HepG2 (cell line): Measurements from ENCODE around the gene ABHD1. TPM values are rescaled to one million over a fixed set of nuclear protein-coding genes. Genes with fewer than 3 reads are reported as not detected.

Experiments used
- CHD4 ChIP-seq: fragments of 200-600 bp; sonication (generic); IDR thresholded peaks from 2 replicates; pipeline ENCODE4 v1.7.0; 2017; ENCODE audit warnings: mild to moderate bottlenecking, low read length, borderline replicate concordance
- EEA1 ChIP-seq: sonication (generic); formaldehyde crosslinking; IDR thresholded peaks from 2 replicates; pipeline ENCODE4 v1.5.1; 2020; ENCODE audit warnings: mild to moderate bottlenecking, missing genetic modification reagents, borderline replicate concordance
- FOXO1 ChIP-seq: sonication (generic); formaldehyde crosslinking; IDR thresholded peaks from 2 replicates; pipeline ENCODE4 v1.4.0; 2020; ENCODE audit warnings: missing genetic modification reagents
- GMEB1 ChIP-seq: sonication (generic); formaldehyde crosslinking; IDR thresholded peaks from 2 replicates; pipeline ENCODE4 v1.5.1; 2020; ENCODE audit warnings: missing genetic modification reagents, mild to moderate bottlenecking, borderline replicate concordance
- HOXA9 ChIP-seq: sonication (generic); formaldehyde crosslinking; IDR thresholded peaks from 2 replicates; pipeline ENCODE4 v1.8.1; 2022; ENCODE audit warnings: missing genetic modification reagents, mild to moderate bottlenecking, moderate library complexity, borderline replicate concordance
- ZNF3 ChIP-seq: IDR thresholded peaks from 2 replicates; pipeline ENCODE4 v1.7.0; 2017; ENCODE audit warnings: inconsistent platforms
- ZNF605 ChIP-seq: sonication (generic); formaldehyde crosslinking; IDR thresholded peaks from 2 replicates; pipeline ENCODE4 v1.8.0; 2022; ENCODE audit warnings: mild to moderate bottlenecking, missing genetic modification reagents
- ZNF720 ChIP-seq: sonication (generic); formaldehyde crosslinking; IDR thresholded peaks from 2 replicates; pipeline ENCODE4 v1.4.0; 2020; ENCODE audit warnings: missing genetic modification reagents
- polyA plus RNA-seq, 8 experiments: library from polyadenylated mRNA; depleted of rRNA in 3 of 8; stranded (reverse) in 7 of 8; unstranded in 1 of 8; fragments of >200 nt; fragmentation: Illumina TruSeq in 4 of 8; extraction: Trizol in 4 of 8; gene quantifications; 2 replicates each; pipeline versions ENCODE4 v1.2.1 to v1.2.3, GENCODE V29; 2011 to 2016; ENCODE audit warnings: low read depth in 4 of 8, missing spikeins in 1 of 8, mixed read lengths in 1 of 8; ENCODE audit not compliant: insufficient read depth in 1 of 8
- total RNA-seq, 5 experiments: library from RNA; depleted of rRNA; stranded (reverse); fragments of >200 nt; fragmentation: Illumina TruSeq; extraction: Trizol; gene quantifications; 2 replicates each; pipeline ENCODE4 v1.2.3, GENCODE V29; 2016; ENCODE audit warnings: low read depth in 1 of 5
- TF ChIP-seq, protein P1 (sequence below): sonication (generic); formaldehyde crosslinking; IDR thresholded peaks from 2 replicates; pipeline ENCODE4 v1.8.0; 2023; ENCODE audit warnings: mild to moderate bottlenecking, missing genetic modification reagents
- TF ChIP-seq, protein P2 (sequence below): sonication (generic); formaldehyde crosslinking; IDR thresholded peaks from 2 replicates; pipeline ENCODE4 v1.8.0; 2022; ENCODE audit warnings: mild to moderate bottlenecking, missing genetic modification reagents, borderline replicate concordance
- TF ChIP-seq, protein P3 (sequence below): sonication (generic); formaldehyde crosslinking; IDR thresholded peaks from 2 replicates; pipeline ENCODE4 v1.4.0; 2020; ENCODE audit warnings: missing genetic modification reagents

Gene ABHD1
- total and polyA plus RNA-seq, 2 of the 13 experiments (the other 11 are each of a cell fraction or from before 2014, with no cell fraction given) = 0.04 to 0.81 TPM

DNA sequence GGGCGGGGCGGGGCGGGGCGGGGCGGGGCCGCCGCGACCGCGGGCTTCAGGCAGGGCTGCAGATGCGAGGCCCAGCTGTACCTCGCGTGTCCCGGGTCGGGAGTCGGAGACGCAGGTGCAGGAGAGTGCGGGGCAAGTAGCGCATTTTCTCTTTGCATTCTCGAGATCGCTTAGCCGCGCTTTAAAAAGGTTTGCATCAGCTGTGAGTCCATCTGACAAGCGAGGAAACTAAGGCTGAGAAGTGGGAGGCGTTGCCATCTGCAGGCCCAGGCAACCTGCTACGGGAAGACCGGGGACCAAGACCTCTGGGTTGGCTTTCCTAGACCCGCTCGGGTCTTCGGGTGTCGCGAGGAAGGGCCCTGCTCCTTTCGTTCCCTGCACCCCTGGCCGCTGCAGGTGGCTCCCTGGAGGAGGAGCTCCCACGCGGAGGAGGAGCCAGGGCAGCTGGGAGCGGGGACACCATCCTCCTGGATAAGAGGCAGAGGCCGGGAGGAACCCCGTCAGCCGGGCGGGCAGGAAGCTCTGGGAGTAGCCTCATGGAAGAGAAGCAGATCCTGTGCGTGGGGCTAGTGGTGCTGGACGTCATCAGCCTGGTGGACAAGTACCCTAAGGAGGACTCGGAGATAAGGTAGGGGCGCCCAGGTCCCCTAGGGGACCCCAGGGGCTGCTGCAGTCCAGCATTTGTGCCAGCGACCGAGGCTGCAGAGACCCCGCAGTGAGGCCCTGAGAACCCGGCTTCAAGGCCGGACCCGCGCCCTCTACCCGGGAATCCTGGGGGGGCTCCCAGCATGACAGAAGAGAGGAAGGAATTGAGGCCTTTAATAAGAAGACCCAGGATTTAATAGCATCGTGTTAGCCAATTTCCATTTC, 36.7 kb upstream of the ABHD1 start, which contains the start of gene KHK (continued):
- TF ChIP-seq GMEB1 (CRISPR knock-in tag) (peak; percentile 54; the same call in 1 of the 2 replicates), HOXA9 (CRISPR knock-in tag) (0 out of 2 replicates have a peak, but pooled peaks have one; percentile 54), ZNF720 (no peak), CHD4 (no peak), ZNF605 (CRISPR knock-in tag) (0 out of 2 replicates have a peak, but pooled peaks have one; percentile 57), ZNF3 (CRISPR knock-in tag) (no peak), FOXO1 (CRISPR knock-in tag) (peak; percentile 42; the same call in 1 of the 2 replicates), EEA1 (CRISPR knock-in tag) (no peak)
- TF ChIP-seq, protein P1, sequence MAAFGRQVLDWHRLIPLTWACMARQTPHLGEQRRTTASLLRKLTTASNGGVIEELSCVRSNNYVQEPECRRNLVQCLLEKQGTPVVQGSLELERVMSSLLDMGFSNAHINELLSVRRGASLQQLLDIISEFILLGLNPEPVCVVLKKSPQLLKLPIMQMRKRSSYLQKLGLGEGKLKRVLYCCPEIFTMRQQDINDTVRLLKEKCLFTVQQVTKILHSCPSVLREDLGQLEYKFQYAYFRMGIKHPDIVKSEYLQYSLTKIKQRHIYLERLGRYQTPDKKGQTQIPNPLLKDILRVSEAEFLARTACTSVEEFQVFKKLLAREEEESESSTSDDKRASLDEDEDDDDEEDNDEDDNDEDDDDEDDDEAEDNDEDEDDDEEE (CRISPR knock-in tag) = peak; percentile 92; the same call in 1 of the 2 replicates
- TF ChIP-seq, protein P2, sequence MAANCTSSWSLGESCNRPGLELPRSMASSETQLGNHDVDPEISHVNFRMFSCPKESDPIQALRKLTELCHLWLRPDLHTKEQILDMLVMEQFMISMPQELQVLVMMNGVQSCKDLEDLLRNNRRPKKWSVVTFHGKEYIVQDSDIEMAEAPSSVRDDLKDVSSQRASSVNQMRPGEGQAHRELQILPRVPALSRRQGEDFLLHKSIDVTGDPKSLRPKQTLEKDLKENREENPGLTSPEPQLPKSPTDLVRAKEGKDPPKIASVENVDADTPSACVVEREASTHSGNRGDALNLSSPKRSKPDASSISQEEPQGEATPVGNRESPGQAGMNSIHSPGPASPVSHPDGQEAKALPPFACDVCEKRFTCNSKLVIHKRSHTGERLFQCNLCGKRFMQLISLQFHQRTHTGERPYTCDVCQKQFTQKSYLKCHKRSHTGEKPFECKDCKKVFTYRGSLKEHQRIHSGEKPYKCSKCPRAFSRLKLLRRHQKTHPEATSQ (CRISPR knock-in tag) = 0 out of 2 replicates have a peak, but pooled peaks have one; percentile 36
- TF ChIP-seq, protein P3, sequence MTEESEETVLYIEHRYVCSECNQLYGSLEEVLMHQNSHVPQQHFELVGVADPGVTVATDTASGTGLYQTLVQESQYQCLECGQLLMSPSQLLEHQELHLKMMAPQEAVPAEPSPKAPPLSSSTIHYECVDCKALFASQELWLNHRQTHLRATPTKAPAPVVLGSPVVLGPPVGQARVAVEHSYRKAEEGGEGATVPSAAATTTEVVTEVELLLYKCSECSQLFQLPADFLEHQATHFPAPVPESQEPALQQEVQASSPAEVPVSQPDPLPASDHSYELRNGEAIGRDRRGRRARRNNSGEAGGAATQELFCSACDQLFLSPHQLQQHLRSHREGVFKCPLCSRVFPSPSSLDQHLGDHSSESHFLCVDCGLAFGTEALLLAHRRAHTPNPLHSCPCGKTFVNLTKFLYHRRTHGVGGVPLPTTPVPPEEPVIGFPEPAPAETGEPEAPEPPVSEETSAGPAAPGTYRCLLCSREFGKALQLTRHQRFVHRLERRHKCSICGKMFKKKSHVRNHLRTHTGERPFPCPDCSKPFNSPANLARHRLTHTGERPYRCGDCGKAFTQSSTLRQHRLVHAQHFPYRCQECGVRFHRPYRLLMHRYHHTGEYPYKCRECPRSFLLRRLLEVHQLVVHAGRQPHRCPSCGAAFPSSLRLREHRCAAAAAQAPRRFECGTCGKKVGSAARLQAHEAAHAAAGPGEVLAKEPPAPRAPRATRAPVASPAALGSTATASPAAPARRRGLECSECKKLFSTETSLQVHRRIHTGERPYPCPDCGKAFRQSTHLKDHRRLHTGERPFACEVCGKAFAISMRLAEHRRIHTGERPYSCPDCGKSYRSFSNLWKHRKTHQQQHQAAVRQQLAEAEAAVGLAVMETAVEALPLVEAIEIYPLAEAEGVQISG (CRISPR knock-in tag) = peak; percentile 80
